ENCODE measurements around the gene FYB1.

DNA sequence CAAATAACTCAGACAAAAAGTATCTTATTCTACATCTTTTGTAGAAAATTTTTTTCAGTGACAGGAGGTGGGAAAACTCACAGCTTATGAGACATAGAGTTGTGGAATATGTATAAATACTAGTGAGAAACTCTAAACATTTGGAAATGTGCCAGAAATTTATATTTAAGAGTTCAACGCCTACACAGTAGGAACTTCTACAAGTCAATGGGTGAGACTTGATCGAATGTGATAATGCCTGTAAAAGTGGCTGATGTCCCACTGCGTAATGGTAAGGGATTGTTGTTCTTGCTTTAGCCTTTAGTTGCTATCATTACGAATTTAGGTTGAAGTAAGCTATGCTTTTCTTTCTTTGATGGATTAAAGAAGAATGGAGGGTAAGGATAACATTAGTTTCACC, 105.2 kb downstream of the FYB1 start:
- TF ChIP-seq ARNTL (CRISPR knock-in tag; IDR thresholded peaks at IDR 0.05; ENCODE audit: borderline replicate concordance, low read depth): no peak
- TF ChIP-seq ISL1 (CRISPR knock-in tag; IDR thresholded peaks at IDR 0.05): no peak
- TF ChIP-seq RARB (CRISPR knock-in tag; IDR thresholded peaks at IDR 0.05): no peak
- TF ChIP-seq, protein P1, sequence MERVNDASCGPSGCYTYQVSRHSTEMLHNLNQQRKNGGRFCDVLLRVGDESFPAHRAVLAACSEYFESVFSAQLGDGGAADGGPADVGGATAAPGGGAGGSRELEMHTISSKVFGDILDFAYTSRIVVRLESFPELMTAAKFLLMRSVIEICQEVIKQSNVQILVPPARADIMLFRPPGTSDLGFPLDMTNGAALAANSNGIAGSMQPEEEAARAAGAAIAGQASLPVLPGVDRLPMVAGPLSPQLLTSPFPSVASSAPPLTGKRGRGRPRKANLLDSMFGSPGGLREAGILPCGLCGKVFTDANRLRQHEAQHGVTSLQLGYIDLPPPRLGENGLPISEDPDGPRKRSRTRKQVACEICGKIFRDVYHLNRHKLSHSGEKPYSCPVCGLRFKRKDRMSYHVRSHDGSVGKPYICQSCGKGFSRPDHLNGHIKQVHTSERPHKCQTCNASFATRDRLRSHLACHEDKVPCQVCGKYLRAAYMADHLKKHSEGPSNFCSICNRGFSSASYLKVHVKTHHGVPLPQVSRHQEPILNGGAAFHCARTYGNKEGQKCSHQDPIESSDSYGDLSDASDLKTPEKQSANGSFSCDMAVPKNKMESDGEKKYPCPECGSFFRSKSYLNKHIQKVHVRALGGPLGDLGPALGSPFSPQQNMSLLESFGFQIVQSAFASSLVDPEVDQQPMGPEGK (CRISPR knock-in tag; IDR thresholded peaks at IDR 0.05; ENCODE audit: borderline replicate concordance): no peak
- no peak for TF ChIP-seq TCF4 (CRISPR knock-in tag; IDR thresholded peaks at IDR 0.05; ENCODE audit: borderline replicate concordance)
- TF ChIP-seq, protein P2, sequence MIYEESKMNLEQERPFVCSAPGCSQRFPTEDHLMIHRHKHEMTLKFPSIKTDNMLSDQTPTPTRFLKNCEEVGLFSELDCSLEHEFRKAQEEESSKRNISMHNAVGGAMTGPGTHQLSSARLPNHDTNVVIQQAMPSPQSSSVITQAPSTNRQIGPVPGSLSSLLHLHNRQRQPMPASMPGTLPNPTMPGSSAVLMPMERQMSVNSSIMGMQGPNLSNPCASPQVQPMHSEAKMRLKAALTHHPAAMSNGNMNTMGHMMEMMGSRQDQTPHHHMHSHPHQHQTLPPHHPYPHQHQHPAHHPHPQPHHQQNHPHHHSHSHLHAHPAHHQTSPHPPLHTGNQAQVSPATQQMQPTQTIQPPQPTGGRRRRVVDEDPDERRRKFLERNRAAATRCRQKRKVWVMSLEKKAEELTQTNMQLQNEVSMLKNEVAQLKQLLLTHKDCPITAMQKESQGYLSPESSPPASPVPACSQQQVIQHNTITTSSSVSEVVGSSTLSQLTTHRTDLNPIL (CRISPR knock-in tag; IDR thresholded peaks at IDR 0.05; ENCODE audit: low read depth): no peak
- TF ChIP-seq PPARA (CRISPR knock-in tag; IDR thresholded peaks at IDR 0.05; ENCODE audit: borderline replicate concordance): no peak
- no peak for TF ChIP-seq SNAI2 (CRISPR knock-in tag; IDR thresholded peaks at IDR 0.05)
